ENCODE measurements around the gene GPR89B. TPM values are rescaled to one million over a fixed set of nuclear protein-coding genes. Genes with fewer than 3 reads are reported as not detected.
"Not testable (repeated sequence)": the region's sequence is repeated elsewhere in the genome, so short reads cannot be mapped to it uniquely, and the experiment has no call there.

Gene GPR89B
- 10 to 100 TPM; 20.2 to 72.4 (median 30.1) TPM for total RNA-seq

- H3K36me3 ChIP-seq; H3K27me3 ChIP-seq; H3K9me3 ChIP-seq; H3K4me1 ChIP-seq; intact Hi-C loops (cut with DNase I; ENCODE audit: low total_unique reads): not testable (repeated sequence)
- peak within 1 kb of the TSS; percentile 81 to 84 for H3K27ac ChIP-seq
- peak within 1 kb of the TSS; percentile 72 to 81 for H3K4me3 ChIP-seq
- TF ChIP-seq POLR2A (IDR thresholded peaks at IDR 0.05) = peak; percentile 63 to 92
- DNase-seq = peak; percentile 75 to 93
Observed at GRCh38 chr1:147928236-147929132, at the start of gene GPR89B. Gene GPR89B, plus strand, starts transcription at chr1:147928420. Its CDS starts 117 bp downstream, at chr1:147928537.

DNA sequence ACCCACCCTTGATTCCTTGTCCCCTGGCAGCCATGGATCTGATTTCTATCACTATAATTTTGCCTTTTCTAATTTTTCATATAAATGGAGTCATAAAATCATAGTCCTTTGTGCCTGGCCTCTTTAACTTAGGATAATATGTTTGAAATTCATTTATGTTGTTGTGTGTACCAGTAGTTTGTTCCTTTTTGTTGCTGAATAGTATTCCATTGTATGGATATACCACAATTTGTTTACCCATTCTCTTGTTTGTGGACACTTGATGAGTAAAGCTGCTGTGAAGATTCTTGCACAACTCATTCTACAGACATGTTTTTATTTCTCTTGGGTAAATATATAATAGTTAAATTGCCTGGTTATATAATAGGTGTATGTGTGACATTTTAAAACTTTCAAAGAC, 48.3 kb upstream of the GPR89B start:
- intact Hi-C loops (cut with DNase I; ENCODE audit: low total_unique reads) = no loop called here
- TF ChIP-seq POLR2A (IDR thresholded peaks at IDR 0.05) = no peak
- TF ChIP-seq CTCF (IDR thresholded peaks at IDR 0.05) = no peak
- Histone ChIP-seq H3K4me3 (no peak overlapping the region), H3K27me3 (no peaks in the 10 kb centered on the region), H3K27ac (no peak overlapping the region), H3K9me3 (no peaks in the 10 kb centered on the region), H3K36me3 (no peaks in the 10 kb centered on the region), H3K4me1 (no peaks in the 10 kb centered on the region)
- no peak for DNase-seq

GRCh38 chr1:147882535-147882934, 45.7 kb upstream of the GPR89B start:
- Histone ChIP-seq H3K4me1 (no peaks in the 10 kb centered on the region), H3K9me3 (no peaks in the 10 kb centered on the region), H3K27me3 (no peaks in the 10 kb centered on the region), H3K36me3 (no peaks in the 10 kb centered on the region), H3K27ac (no peak overlapping the region), H3K4me3 (no peak overlapping the region)
- no peak for DNase-seq
- intact Hi-C loops (cut with DNase I; ENCODE audit: low total_unique reads) = no loop called here
- TF ChIP-seq POLR2A (IDR thresholded peaks at IDR 0.05) (no peak), CTCF (IDR thresholded peaks at IDR 0.05) (no peak)

- Histone ChIP-seq H3K27ac (no peak overlapping the region), H3K4me3 (no peak overlapping the region), H3K4me1 (no peaks in the 10 kb centered on the region), H3K27me3 (no peaks in the 10 kb centered on the region), H3K9me3 (no peaks in the 10 kb centered on the region), H3K36me3 (no peaks in the 10 kb centered on the region)
- TF ChIP-seq POLR2A (IDR thresholded peaks at IDR 0.05) (no peak), CTCF (IDR thresholded peaks at IDR 0.05) (peak; percentile 47 to 65 (median 58))
- peak; percentile 37 to 57 for DNase-seq
- intact Hi-C loops (cut with DNase I; ENCODE audit: low total_unique reads) = loop anchor here (5.0 kb wide), 2 partner anchors 168 to 248 kb away; no protein-coding TSS in a partner anchor
Observed at GRCh38 chr1:147890177-147890790, 37.9 kb upstream of the GPR89B start.

DNA sequence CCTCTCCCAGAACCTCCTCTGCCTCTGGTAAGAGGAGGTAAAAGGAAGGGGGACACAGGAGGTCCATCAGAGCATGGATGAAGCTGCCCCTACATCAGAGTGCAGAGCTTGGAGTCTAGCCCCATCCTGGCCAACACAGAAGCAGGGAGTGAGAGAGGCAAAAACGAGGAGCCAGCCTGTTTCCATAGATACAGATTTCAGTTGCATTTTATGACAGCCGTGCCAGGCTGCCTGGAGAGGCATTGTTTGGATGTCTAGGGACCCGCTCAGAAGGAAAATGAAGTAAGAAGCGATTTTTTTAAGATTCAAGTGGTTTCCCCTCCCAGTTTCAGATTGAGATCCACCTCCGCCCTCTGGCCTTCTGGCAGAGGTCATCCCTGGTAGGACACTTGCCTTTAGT, 37.1 kb upstream of the GPR89B start:
- Histone ChIP-seq H3K4me3 (no peak overlapping the region), H3K36me3 (no peaks in the 10 kb centered on the region), H3K9me3 (no peaks in the 10 kb centered on the region), H3K27ac (no peak overlapping the region), H3K4me1 (no peaks in the 10 kb centered on the region), H3K27me3 (no peaks in the 10 kb centered on the region)
- TF ChIP-seq CTCF (IDR thresholded peaks at IDR 0.05) (no peak), POLR2A (IDR thresholded peaks at IDR 0.05) (no peak)
- intact Hi-C loops (cut with DNase I; ENCODE audit: low total_unique reads) = loop anchor here (5.0 kb wide), 2 partner anchors 169 to 249 kb away; no protein-coding TSS in a partner anchor
- DNase-seq = no peak

Measured in uterus (tissue), 4 donors.